NCI-H2081 treated with DMSO at 0.1 percent for 48 hours (cell line): ENCODE results near the gene BMPR1A.
"Not testable (repeated sequence)": the region's sequence is repeated elsewhere in the genome, so short reads cannot be mapped to it uniquely, and the experiment has no call there.

Experiments
- DNase-seq: peaks from one replicate; lab custom pipeline; 2025; lab: John Stamatoyannopoulos, UW

Gene BMPR1A

DNA sequence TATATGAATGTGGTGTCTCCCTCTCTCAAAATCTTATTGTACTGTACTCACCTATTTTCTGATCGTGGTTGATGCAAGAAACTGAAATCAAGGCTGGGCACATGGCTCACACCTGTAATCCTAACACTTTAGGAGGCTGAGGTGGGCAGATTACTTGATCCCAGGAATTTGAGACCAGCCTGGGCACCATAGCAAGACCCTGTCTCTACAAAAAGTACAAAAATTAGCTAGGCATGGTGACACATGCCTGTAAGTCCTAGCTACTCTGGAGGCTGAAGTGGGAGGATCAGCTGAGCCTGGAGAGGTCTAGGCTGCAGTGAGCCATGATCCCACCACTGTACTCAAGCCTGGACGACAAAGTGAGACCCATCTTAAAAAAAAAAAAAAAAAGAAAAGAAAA is 185.0 kb downstream of the BMPR1A start:
- DNase-seq, result no peak

DNA sequence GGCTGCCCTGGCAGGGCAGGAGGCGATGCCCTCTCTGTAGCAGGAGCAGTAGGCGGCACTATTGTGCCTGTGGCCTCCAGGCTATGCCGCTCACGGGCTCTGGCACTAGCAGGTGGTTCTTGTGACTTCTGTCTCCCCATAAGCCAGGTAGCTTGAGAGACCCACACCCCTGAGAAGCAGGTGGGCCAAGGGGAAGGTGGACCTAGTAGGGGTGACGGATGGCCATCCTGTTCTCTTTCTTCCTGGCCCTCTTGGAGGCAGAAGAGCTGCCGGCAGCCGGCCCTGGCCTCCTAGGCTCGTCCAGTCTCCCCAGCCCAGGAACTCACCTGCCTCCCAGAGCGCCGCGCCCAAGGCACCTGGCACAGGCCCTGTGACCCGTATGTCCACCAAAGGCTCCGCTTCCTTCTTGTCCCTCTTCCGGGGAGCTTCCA is 185.6 kb downstream of the BMPR1A start:
- DNase-seq, result no peak

DNA sequence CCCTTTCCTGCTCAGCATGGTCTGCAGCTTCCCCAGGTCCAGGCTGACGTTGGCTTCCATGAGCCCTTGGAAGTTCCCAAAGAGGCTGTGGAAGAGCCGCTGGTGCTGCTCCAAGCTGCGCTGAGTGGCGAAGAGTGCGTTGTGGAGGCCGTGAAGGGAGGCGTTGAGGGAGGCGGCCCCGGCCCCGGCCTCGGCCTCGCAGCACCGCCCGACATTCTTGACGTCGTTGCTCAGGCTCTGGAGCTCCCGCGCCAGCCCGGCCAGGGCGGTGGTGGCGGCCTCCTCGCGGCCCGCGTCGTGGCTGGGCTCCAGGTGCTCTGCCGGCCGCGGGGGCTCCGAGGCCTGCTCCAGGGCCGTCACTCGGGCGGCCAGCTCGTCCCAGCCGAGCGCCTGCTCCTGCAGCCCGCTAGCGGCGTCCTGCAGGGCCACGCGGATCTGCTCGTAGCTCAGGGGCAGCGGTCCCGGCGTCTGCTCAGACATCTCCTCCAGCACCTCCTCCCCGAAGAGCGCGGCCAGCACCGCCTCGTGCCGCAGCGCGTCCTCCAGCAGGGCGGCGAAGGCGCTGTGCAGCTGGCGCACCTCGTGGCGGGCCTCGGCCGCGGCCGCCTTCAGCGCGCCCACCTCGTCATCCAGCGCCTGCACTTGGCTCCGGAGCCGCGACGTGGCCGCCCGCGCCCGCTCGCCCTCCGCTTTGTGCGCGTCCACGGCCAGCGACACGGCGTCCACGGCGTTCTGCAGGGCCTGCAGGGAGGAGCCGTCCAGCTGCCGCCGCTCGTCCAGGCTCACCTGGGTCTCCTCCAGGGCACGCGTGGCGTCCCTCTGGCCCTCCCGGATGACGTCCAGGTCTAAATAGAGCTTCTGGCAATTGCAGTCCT is 186.3 kb downstream of the BMPR1A start:
- DNase-seq, result no peak

DNA sequence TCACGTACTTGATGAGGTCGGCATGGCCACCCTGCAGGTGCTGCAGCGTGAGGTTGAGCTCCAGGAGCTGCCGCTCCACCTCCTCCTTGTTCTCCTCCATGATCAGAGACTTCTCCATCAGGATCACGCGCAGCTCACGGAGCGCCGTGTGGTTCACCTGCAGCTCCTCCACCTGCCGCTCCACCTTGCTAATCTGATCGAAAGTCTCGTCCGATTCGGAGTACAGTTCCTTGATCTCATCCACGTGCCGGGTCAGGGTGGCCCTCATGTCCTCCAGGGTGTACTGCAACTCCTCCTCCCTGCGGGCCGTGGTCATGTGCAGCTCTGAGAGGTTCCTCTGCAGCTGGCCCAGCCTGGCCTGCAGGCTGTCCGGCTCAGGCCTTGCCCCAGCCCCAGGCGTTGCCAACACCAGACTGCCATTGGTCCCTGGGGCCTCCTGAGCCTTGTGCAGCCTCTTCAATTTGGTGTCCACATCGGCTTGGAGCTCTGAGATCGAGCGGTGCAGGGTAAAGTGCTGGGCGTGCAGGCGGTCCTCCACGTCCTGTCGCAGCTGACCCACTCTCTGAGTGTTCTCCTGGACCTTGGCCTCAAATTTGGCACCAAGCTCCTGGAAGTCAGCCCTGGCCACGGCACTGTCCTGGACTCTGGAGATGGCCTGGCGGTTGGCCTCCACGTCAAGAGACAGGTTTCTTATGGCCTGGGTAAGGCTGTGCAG is 187.1 kb downstream of the BMPR1A start:
- no peak for DNase-seq

DNA sequence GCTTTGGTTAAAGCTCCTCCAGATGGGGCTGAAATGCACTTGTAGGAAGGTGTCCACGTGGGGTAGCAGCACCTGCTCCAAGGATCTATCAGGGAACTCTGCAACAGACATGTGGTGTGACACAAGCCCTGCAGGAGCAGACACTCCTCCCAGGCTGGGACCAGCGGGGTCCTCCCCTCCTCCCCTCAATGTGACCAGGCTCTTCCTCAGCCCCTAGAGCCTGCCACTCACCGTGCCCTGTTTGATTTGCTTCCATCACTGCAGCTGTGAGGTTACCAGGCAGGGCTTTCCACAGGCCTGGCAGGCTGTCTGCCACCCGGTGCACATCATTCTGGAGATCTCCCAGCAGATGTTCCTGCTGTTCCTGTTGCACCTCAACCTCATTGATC is 187.6 kb downstream of the BMPR1A start:
- no peak for DNase-seq

DNA sequence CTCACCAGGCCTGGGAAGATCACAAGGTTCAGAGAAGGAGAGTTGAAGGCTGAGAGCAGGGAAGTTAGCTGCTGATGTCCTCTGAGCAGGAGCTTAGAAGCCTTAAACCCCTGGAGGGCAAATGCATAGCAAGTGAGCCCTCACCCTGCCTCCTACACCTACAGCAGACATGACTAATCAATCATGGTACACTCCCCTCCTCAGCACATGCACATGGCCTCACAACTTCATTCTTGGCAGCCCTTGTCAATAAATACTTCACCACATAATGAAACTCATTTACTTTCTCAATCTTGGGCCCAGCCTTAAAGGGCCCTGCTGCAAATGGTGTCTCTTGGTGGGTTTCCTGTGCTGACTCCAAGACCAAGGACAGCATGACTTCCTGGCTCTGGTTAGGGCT is 188.1 kb downstream of the BMPR1A start:
- no peak for DNase-seq

DNA sequence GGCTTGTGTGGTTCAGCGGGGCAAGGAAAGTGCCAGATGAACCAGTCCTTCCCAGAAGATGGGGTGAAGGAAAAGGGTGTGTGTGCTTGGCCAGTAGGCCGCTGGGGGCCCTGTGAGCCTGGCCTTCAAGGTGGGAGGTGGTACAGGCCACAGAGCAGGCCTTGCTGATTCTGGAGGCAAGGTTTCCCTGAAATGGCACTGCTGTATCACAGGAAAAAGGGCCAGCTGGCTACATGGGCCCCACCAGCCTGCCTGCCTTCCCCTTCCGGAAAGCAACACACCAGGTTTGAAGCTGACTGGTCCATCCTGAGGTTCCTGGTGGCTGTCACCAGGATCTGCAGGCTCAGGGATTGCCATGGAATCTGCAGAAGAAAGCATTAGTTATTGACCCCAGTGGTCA is 188.5 kb downstream of the BMPR1A start:
- no peak for DNase-seq

DNA sequence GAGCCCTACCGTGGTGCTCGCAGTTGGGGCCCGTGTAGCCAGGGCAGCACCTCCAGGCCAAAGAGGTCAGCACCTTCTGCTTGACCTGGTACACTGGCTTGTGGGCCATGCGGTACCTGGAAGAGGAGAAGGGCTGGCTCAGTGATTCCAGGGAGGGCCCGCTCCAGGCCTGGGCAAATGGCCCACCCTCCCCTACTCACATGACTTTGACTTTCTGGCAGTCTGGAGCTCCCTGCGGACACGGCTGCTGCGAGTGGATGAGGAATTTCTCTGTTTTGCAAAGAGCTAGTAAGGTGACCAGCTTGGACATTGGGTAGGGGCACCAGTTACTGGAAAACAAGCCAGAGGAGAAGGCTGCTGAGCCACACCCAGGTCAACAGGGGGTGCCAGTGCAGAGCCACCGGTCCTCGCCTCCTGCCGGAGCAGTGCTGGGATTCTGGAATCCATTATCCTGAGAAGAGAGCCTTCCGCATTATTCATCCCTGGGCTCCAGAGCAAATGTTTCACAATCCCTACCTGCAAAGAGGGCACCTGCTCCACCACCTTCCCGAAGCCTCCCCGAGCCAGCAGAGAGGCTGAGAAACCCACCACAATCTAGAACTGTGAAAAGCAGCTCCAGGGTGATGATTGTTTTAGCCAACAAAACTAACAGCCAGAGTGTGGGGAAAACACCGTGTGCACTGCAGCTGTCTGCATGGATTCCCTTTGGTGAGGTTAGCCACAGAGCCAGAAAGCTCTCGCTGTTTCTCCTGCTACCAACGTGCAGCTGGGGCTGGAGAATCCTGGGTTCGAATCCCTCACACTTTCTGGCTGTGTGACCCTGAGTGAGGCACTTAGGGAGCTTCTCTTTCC is 189.2 kb downstream of the BMPR1A start:
- DNase-seq, result no peak

DNA sequence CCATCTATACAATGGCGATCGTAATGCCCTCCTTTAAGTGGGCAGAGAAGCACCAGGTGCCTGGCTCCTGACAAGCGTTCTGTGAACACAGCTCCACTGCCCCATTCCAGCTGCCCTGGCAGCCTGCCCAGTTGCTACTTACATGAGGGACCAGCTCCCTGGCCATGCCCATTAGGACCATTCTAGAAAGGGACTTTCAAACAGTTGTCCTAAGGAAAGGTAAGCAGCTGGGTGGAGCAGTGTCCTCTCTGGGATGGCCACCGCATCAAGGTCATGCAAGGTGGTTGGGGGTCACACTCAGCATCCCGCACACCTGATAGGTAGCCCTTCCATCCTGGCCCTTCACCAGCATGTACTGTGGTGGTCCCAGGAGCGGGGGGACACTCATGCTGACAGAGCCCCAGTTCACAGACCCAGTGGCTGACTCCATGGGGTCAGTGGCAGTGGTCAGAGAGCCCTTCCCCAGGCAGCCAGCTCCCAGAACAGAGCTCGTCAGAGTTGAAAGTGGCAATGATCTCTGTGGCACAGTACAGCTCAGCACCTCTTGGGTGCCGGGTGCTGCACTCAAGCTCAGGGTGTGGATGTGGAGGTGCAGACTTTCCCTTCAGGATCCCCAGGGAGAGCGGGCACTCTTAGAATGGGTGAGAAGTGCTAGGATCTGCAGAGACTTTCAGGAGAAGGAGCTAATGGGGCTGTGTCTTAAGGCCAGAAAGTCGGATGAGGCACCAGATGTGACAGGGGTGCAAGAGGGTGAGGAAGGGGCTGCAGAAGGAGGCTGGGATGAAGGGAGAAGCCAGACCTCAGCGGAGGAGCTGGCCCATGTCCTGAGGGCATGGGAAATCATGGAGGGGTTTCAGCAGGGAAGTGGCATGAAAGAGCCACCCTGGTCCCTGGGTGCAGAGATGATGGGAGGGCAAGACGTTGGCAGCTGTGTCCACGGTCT is 190.1 kb downstream of the BMPR1A start:
- DNase-seq, result no peak

DNA sequence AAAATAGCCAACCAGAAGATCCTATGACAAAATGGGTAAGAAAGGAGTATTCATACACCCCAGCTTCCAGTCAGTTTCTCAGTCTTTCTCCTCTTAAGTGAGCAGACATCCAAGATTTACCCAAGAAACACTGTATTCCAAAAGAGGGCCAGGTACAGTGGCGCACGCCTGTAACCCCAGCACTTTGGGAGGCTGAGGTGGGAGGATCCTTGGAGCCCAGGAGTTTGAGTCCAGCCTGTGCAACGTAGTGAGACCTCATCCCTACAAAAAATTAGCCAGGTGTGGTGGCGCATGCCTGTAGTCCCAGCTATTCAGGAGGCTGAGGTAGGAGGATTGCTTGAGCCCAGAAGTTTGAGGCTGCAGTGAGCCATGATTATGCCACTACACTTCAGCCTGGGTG is 191.4 kb downstream of the BMPR1A start:
- DNase-seq, result not testable (repeated sequence)

DNA sequence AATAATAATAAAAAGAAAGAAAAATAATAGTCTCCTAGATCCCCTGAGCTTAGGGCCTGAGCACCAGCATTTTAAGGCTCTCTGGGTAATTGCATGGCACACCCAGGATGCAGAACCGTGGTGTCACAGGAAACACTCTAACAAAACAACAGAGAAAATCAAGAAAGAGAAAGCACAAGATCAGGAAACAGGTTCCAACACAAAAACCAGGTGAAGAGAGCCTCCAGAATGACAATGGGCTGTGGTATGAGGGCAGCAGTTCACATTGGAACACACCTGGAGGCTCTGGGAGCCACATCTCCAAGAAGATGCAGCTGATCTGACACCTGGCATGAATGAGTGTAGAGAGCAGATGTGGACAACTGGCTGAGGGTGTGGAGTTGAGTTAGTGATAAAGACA is 193.9 kb downstream of the BMPR1A start:
- DNase-seq, result no peak

DNA sequence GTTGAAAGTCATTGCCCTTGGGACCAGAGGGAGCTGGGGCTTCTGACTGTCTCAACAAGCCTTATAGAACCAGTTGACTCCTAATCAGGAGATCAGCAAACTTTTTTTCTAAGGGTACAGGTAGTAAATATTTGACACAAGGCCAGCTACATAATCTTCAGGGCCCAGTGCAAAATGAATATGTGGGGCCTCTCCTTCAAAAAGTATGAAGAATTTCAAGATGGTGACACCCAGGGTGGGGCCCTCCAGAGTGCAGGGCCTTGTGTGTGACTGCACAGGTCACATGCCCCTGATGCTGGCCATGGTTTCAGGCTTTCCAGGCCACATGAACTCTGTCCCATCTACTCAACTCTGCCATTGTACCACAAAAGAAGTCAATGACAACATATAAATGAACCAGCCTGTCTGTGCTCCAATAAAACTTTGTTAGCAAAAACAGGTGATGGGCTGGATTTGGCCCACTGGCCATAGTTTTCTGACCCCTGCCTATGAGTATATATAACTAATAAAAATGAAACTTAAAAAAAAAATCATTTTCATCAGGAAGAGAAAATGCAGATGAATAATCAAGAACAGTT is 194.9 kb downstream of the BMPR1A start:
- DNase-seq, result no peak

DNA sequence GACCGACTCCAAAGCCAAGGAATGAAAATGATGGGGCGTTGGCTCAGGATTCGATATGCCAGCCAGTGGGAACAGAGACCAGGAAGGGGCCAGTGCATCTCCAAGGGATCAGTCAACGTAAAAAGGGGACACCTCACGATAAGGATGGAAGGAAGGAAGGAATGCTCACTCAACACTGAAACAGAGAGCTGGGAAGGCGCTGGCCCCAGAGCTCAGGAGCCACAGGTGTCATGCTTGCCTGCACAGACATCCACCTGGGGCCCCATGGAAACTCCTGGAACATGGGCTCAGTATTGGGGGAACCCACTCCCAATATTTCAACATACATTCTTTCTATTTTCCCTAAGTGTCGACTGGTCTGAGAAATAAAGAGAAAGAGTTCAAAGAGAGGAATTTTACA is 195.7 kb downstream of the BMPR1A start:
- DNase-seq, result no peak

DNA sequence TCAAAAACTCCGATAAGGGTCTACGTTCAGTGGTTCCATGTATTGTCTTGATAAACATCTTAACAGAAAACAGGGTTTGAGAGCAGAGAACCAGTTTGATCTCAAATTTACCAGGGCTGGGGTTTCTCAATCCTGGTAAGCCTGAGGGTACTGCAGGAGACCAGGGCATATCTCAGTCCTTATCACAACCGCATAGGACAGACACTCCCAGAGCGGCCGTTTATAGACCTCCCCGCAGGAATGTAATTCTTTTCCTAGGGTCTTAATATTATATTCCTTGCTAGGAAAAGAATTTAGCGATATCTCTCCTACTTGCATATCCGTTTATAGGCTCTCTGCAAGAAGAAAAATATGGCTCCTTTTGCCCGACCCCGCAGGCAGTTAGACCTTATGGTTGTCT is 196.3 kb downstream of the BMPR1A start:
- not testable (repeated sequence) for DNase-seq

DNA sequence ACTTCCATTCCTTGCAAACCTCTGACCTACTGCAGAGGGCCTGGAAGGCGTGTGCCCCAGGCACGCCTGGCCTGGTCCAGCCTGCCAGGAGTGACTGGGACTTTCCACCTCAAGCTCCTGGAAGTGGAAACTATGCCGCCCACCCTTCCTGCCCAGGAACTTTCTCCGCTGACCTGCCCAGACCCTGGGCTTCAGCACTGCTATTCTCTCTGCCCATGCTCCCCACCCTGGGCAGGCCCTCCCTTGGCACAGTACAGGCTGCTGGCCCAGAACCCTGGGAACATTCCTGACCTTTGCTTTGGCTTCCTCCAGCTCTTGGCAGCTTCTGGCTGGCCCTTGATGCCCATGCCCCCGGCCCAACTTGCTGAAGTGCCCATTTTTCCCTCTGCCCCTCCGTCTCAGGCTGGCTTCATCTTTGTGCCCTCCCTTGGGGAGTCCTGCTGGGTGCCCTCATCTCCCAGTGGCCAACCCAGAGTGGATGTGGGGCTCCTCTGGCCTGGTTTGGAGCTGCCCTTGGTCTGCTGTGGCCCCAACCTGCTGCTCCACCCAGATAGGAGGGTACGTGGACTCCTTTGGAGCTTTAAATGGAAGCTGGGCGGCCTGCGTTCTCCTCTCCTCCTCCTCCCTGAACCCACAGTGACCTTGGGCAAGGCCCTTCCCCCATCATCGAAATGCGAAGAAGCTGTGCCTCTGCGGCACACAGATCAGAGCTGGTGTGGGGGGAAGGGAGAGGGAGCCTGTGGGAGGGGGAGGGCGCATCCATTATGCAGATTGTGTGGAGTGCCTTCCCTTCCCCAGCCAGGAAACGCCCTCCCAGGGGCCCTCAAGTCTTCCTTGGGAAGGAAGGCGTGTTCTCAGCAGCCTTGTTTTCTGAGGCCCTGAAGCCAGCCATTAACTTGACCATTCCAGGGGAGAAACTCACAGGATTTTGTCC is 197.6 kb downstream of the BMPR1A start:
- DNase-seq, result no peak

DNA sequence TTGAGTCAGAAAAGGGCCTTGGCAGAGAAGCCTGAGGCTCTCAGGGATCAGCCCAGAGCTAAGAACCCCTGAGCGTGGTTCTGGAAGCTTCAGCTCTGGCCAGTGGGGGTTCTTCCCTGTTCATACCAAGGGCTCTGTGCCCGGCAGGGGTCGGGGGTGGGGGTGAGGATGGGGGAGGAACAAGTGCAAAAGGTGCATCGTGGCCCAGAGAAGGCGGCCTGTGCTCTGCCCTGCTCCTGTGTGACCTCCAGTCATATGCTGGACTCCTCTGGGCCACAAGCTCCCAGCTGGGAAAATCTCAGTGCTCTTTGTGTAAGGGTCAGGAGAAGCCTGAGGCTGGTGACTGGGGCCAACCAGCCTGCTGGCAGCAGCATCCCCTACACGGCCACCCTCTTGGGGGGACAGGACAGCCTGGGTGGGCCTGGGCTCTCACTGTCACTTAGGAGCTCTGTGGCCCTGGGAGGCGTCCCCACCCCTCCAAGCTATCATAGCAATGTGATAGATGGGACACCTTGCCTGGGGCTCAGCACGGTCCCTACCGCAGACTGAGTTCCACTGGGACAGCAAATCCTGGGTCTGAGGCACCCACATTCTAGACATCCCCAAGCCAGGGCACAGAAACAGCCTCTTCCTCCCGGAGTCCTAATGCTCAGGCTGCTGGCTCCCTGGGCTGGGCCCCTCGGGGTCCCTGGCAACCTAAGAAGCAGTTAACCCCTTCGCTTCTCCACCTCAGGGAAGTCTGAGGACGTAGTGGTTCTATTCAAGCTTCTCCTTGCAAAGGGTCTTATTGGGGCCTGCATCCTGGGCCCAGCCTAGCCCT is 198.5 kb downstream of the BMPR1A start:
- DNase-seq, result no peak

DNA sequence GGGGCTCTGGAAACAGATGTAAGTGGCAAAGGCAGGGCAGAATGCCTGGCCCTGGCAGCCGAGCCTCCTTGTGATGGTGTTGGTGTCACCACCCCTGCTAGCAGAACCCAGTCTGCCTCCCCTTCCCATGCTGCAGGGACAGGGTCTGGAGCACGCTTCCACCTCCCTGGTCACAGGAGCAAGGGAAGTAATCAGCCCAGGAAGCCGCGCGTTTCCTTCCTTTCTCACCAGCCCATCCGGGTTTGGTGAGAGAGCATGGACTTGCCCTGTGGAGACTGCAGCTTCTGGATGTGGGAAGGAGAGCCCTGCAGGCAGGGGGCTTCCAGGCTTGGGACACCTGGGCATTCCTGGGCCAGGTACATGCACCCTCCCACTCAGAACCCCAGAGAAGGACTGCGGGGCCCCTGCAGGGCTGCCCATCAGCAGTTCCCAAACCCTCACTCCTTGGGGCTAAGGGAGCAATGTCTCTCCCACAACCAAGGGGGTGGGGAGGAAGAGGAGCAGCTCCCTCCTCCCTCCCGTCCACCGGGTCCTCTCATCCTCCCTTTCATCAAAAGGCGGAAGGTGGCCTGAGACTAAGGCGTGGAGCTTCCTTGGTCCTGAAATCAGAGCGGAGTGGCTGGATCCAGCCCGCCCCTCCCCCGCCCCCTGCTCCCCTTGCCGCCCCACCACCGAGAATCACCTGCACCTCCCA is 199.2 kb downstream of the BMPR1A start:
- no peak for DNase-seq

DNA sequence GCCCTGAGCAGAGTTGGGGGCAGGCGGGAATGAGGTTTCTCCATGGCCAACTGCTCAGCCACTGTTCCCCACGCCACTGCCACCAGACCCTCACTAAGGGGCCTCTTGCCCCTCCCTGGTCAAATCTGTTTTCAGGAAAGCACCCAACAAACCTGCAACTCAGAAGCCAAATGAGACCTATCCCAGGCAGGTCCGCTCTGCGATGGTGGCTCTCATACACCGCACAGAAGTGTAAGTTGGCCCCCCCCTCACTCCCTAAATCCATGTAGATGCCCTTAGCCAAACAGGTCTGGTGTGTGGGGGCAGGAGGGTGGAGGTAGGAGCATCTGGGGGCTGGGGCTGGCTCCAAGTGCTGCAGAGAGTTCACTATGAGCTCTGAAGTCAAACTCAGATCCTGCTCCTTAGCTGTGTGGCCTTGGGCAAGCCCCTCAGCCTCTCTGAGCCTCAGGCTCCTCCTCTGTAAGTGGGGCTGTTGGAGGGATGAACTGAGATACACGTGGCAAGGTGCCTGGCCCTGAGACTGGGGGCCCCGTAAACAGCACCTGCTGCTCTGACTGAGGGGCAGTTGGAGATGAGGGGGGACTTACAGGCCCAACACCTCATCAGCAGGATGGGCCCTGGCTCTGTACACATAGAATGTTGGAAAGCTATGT is 199.9 kb downstream of the BMPR1A start:
- DNase-seq, result no peak
